ENCODE measurements around the gene ALOX5AP.
"Not testable (repeated sequence)": the region's sequence is repeated elsewhere in the genome, so short reads cannot be mapped to it uniquely, and the experiment has no call there.

Gene ALOX5AP

DNA sequence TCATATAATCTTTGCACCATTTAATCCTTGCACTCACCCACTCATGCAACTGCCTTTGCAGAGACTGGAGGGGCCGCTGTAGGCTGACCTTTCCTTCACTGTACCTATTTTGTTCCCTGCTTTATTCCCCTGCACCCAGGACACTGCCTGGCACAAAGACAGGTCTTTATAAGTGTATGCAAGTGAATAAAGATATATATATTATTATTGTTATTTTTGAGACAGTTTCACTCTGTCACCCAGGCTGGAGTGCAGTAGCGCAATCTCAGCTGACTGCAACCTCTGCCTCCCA, 3.8 kb downstream of the ALOX5AP start:
- DNase-seq, result no peak

DNA sequence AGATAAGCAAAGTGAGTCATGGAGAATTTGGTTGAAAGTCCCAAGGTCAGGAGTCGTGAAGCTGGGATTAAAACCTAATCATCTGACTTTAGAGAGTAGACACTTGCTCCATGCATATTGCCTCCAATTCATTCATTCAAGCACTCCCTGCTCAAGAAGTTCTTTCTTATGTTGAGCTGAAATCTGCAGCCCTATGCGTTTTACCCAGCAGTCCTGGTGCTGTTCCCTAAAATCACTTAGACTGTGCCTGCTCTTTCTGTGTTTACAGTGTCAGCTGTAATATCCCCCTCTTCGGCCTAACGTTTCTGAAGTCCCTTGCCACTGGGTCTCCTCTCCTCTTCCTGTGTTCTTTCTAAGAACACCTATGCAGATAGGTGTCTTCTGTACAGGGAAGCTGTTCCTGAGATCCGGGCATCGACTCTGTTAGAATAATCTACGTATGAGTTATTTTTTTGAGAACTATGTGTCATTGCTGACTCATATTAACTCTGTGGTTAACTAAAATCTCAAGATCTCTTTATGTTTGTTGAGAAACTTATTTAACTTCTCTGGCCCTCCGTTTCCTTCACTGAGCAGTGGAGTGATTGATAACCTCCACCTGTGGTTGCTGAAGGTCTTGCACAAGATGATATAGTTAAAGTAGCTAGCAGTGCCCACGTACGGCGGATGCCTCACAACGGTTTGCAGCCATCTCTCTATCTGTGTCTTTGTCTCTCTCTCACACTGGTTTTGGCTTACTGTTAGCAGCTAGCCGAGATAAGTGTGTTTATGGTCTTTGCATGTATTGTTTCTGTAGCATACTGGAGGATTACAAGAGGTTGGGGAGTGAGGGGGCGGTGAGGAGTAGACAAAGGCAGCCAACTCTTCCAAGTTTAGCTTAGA, 4.7 kb downstream of the ALOX5AP start:
- peak; percentile 42 to 74 for DNase-seq

DNA sequence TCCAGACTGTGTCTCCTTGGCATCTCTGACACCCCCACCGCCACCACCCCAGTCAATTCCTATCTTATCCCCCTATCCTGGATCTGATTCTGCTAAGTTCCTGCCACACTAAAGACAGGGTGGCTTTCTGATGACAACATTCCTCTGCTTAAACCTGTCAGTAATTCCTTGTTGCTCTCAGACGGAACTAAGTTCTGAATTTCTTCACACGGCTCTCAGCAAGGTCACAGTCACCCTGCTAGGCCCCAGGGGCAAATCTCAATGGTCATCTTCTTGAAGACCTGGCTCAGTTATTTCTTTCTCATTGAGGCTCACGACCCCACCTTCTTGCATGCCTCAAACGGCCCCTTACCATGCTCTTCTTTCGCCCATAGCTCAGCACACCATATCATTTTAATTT, 7.6 kb downstream of the ALOX5AP start:
- DNase-seq, result no peak

DNA sequence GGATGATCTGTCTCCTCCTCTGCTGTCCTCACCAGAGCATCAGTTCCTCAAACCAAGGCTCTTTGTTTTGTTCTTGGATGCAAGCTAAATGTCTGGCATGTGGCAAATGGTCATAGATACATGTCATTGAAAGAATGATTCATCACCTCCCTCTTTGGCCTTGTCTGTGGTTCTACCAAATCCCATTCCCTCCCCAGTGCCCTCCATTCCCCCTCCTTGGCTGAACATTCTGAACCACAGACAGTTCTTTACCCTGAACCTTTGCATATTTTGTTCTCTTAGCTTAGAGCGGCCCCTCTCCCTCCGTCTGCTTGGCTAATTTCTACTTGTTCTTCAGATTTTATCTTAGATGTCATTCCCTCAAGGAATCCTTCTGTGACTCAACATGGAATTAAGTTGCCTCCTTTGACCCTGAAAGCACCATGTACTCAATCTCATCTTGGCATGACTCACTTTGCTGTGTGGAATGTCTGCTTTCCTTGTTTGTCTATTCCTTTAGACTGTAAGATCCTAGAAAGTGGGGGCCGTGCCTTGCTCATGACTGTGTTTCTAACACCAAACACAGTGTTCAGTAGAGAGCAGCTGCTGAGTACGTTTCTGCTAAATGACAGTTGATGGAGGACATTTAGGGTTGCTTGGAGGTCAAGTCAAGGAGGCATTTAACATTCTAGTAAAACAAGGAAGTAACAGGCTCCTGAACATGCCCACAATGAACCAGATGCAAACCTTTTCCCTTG, 8.1 kb downstream of the ALOX5AP start:
- no peak for DNase-seq

DNA sequence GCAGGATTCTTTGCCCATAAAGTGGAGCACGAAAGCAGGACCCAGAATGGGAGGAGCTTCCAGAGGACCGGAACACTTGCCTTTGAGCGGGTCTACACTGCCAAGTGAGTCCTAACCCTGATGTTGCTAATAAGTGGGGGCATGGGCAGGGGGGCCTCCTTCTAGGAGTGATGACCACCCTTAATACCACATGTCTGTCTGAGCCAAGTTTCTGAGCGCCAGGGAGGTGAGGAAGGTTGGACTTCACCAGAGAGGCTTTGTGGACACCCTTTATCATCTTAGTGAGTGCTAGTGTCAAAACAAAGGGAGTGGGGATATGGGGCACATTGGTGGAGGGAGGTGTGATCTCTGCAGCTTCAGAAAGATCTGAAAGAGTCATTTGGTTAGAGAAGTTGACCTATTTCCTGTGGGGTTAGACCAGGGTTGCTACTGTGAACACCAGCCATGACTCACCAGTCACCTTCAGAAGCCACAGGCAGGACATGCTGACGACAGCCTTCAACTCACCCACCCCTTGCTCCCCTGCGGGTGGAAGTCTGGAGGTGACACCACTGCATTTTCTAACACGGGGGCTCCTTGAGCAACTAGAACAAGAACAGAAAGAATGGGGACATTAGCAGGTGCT, 8.8 kb downstream of the ALOX5AP start:
- peak; percentile 90 for DNase-seq

DNA sequence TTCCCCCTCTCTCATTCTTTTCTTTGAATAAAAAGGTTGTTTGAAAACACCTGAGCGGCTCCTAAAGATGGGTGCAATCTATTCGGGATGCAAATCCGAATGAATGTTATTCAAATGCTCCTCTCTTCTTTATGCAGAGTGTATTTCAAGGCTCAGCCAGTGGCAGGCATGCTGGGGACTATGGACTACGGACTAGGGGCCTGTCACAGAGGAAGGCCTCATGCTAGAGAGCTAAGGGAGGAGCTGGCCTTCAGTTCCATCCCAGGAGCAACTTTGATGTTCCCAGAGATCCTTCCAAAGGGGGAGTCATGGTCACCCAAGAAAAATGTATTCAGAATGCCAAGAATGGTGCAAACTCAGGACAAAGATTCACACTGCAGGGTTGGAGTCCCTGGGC, 9.3 kb downstream of the ALOX5AP start:
- DNase-seq, result no peak

DNA sequence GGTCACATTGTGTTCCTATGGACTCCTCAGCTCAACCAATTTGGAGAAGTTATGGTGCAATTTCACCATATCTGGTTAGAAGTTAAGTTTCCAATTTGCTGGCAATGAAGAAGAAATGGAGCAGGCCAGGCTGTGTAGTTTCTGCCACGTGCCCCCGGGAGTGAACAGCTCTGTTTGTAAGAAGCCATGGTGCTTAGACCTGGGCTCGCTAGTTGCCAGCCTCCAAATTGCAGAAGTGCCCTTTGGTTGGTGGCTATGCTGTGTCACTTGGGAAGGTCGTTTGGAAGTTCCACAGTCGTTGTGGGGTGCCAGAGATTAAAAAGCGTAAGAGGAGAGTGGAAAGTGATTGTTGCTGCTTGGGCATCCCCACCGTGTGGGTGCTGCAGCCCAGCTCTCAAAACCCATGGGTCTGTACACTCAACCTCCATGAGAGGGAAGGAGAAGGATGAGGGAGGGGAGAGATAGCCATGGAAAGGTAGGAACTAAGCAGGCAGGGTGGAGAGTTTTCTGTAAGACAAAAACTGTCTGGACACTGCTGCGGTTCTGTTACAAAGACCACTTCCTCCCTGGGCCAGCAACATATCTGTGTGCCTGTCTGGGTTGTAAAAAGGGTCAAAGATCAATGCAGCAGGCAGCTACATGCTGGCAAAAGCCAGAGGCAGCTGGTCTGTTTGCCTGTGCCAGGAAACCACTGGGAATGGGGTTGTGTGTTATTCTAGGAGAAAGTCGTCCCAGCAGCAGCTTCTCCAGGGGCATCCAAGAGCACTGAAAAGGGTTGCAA, 10.8 kb downstream of the ALOX5AP start:
- peak in 1 of 2 donors; percentile 33 for DNase-seq

DNA sequence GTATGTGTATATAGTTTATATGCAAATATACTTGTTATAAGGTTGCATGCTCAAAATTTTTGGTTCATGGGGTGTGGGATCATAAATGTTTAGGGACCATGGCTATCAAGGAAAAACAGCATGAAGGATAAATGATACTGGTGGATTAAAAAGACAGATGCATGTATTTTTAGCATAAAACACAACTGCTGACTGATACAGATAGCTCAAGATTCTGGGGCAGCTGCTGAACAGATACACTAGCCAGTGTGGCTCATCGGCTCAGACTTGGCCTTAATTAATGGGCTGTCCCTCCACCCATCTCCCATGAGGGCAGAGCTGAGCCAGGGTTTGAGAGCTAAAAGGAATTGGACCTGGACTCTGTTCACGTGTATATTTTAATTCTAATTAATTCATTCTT, 11.4 kb downstream of the ALOX5AP start:
- DNase-seq, result no peak

DNA sequence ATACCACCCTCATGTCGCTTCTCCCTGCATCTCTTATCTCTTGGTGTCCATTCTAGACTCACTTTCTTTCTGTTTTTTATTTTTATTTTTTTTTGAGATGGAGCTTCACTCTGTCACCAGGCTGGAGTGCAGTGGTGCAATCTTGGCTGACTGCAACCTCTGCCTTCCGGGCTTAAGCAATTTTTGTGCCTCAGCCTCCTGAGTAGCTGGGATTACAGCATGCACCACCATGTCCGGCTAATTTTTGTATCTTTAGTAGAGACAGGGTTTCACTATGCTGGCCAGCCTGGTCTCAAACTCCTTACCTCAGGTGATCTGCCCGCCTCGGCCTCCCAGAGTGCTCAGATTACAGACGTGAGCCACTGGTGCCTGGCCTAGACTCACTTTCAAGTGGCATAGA, 12.5 kb downstream of the ALOX5AP start:
- not testable (repeated sequence) for DNase-seq

DNA sequence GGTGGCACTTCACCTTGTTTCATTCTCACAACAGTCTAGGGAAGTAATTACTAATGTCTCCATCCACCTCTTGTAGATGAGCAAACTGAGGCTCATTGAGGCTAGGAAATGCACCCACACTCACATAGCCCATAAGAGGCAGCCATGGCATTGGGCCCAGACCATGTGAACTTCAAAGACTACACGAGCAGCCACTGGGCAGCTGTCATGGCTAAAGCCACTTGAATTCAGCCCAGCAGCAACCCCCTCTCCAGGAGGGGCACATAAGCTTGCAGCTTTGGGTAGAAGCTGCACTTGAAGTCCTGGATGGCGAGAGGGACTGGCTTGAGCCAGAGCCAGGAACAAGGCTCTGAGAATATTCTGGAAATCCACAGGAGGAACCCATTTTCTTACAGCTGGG, 13.4 kb downstream of the ALOX5AP start:
- DNase-seq, result no peak

DNA sequence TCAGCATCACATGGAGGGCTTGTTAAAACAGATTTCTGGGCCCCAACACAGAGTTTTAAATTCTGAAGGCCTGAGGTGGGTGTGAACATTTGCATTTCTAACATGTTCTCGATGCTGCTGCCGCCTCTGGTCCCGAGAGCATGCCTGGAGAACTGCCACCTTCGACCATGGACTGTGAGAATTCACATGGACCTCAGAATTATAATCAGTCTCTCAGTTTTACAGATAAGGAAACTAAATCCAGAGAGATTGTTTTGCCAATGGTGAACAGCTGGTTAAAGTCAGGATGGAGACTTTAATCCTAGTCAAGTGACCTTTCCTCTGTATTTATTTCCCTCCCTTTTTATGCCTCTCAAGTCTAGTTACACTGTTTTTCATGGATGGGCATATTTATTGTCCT, 14.7 kb downstream of the ALOX5AP start:
- no peak for DNase-seq

DNA sequence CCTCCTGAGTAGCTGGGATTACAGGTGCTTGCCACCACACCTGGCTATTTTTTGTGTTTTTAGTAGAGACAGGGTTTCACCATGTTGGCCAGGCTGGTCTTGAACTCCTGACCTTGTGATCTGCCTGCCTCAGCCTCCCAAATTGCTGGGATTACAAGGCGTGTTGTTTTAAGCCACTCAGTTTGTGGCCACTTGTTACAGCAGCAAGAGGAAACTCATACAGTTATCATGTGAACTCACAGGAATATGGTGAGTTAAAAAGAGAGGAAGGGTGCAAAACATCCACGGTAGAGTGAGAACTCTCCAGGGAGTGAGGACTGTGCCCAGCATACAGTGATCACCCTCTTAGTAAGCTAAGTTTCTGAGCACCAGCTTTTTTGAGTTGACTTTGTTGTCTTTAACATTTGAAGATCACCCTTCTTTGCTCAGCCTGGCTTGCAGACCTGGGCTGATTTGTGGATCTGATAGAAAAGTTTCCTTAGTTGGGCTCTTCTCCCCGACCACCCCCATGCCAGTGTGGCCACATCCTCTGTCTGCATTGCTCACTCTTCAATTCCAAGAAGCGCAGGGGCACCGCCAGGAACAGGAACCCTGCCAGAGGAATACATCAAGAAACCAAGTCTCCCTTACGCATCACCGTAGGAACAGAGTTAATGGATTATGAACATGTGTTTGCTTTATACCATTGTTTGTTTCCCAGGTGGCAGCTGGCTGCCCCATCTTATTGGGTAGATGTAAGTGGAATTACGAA, 16.0 kb downstream of the ALOX5AP start:
- DNase-seq, result no peak

DNA sequence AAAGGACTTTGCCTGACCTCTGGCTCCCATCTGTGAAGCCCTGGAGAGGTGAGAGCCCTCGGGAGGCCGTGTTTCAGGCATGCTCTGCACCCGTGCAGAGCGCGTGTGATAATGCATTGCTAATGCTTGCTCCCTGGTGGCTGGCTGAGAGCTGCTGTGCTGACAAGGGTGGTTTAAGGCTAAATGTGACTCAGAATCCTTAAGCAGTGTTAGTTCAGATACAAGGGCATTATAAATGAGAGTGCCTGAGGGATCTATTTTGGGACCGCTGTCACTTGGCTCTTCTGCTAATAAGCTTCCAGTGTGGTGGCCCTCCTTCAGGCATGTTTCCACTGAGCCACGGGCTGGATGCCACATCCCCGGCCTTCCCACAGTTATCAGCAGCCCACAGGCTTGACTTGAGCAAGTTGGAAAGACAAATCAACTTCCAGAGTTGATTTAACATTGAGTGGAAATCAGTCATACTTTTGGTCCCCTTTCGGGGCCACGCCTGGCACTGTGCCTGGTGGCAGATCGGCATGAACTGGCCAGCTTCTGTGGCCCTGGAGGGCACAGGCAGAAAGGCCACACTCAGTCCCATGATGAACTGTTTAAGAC, 17.0 kb downstream of the ALOX5AP start:
- DNase-seq, result no peak

DNA sequence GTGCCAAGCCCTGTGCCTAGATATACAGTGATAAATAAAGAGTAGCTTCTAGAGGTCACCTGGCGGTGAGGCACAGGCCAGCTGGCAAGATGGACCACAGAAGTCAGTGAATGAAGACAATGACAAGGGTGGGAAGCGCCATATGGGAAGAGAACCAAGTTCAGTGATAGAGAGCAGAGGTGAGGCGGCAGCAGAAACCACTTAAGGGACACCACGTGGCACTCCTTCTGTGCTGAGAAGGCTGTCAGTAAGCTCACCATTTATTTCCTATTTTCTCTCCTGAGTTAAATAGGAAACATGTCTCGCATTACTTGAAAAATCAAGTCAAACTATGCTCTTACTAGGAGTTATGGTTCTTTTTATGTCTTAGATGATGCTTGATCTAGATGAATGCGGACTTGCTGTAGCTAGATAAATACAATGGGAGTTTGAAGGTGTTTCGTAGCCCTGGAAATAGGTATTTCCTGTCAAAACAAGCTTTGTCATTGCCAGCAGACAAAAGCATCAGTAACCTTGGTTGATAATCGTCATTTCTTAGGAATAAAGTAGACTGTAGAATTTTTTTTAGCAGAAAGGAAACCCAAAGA, 17.8 kb downstream of the ALOX5AP start:
- DNase-seq, result no peak

DNA sequence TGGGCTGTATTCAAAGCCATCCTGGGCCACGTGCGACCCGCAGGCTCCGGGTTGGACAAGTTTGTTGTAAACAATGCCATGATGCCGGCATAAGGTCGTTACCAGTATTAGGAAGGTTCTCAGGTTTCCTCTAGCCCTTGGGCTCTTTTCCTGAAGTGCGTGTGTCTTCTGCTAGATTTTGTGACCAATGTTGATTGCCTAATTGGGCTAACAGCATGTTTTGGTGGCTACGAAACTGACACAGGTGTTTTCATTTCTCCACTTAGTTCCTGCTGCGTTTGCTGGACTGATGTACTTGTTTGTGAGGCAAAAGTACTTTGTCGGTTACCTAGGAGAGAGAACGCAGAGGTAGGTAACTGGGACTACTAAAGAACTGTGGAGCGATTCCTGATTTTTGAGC, 20.3 kb downstream of the ALOX5AP start:
- DNase-seq, result no peak

DNA sequence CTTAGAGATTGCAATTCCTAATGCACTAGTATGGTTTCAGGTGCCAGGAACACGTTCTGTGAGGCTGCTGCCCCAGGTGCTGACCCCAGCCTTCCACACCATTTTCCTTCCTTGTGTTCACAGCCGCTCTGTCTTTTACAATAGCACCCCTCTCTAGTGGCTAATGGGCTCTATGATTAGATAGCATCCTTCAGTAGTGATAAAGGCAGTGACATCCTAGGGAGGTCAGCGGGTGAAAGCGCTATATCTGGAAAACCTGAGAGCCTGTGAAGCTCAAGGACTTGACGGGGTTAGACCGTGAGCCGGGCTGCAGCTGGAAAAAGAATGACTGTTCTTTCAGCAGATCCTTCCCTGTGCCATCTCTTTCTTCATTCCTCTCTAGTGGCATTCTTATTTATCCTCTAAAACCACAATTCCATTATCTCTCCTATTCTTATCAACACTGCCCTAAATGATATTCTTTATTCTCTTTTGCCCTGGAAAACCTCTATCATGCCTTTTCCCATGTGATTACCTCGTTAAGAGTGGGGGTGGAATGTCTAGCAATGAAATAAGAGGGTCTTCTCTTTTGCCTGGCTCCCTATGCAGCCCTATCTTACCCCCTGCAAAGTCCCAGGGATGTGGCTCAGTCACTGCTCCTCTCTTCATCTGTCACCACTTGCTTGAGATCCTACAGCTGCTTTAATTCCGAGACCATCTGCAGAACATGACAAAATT, 21.8 kb downstream of the ALOX5AP start:
- no peak for DNase-seq

DNA sequence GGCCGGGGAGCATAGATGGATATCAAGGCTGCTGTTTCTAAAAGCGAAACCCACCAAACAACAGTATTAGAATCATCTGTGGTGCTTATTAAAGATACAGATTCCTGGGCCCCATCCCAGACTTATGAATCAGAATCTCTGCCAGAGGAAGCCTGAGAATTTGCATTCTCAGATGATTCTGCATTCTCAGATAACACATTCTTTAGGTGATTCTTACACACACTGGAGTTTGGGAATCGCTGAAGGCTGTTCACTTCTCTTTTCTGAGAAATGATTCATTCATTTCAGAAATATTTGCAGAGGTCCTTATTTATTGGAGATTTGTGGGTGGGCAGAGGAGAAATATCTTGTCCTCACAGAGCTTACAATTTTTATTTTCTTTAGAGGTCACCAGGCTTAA, 24.4 kb downstream of the ALOX5AP start:
- DNase-seq, result no peak

DNA sequence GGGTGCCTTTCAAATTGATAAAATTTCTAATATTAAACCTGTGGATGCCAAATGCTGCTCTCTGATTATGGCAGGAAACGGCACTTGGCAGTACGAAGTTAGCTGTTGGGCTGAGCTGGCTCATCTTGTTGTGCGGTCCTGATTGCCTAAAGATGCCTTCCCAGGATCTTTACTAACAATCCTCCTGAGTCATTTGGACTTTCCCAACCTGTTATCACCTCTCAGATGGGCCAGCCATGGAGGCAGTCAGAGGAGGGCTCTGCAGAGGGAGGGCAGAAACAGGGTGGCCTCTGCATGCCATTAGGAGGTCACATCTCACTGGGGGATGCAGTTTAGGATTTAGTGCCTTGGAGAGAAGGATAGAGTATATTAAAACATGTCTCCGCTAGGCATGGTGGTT, 27.3 kb downstream of the ALOX5AP start:
- no peak for DNase-seq

DNA sequence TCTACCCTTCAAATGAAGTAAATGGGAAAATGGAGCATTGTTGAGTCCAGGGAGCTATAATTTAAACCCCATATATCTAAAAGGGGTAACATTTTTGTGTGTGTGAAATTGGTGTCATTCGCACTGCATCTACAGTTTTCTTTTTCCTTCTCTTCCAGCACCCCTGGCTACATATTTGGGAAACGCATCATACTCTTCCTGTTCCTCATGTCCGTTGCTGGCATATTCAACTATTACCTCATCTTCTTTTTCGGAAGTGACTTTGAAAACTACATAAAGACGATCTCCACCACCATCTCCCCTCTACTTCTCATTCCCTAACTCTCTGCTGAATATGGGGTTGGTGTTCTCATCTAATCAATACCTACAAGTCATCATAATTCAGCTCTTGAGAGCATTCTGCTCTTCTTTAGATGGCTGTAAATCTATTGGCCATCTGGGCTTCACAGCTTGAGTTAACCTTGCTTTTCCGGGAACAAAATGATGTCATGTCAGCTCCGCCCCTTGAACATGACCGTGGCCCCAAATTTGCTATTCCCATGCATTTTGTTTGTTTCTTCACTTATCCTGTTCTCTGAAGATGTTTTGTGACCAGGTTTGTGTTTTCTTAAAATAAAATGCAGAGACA, 28.6 kb downstream of the ALOX5AP start:
- no peak for DNase-seq

DNA sequence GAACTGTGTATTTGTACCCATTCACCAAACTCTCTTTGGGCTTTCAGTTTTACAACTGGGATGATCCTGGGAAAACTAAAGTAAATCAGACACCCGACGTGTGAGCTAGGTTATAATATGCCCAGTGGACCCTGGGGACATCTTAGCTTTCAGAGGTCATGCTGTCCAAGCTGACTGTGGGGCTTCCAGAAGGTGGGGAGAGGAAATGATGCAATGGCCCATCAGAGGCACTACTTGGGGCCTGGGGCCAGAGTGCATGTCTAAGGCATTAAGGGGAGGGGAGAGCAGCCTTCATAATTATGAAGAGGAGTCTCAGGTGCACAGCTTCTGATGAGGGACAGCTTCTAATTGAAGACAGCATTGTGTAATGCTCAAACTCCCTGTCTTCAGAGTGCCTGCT, 30.9 kb downstream of the ALOX5AP start:
- DNase-seq, result no peak

DNA sequence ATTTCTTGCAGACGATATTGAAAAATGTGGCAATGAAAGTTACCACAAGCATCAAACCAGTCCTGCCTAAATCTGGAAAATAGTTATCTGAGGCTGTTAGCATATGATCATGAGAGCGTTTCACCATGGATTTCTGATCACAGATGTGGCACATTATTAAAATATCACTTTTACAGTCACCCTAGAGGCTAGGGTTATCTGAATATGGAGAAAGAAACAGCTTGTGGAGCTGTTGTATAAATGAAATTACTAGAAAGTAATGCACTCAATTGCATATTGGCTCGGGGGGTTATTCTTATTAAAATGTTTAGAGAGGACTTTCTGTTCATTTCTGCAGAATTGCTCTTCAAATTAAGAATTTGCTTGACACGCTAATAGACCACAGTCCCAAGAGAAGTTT, 35.6 kb downstream of the ALOX5AP start:
- no peak for DNase-seq

Data from CD4-positive, alpha-beta T cell treated with Interleukin-4 for 1 hour (primary cell).